HuH-7.5 (cell line): ENCODE data around the gene PCDHB9.
"Not testable (repeated sequence)": the region's sequence is repeated elsewhere in the genome, so short reads cannot be mapped to it uniquely, and the experiment has no call there.

Experiments used
- DNase-seq: peaks from one replicate; pipeline ENCODE4 v3.0.0; 2011; ENCODE audit warnings: low spot score

PCDHB9 gene

GRCh38 chr5:141188682-141189081 lies 1.7 kb downstream of the PCDHB9 start:
- DNase-seq: not testable (repeated sequence)

GRCh38 chr5:141189131-141189530 lies 2.2 kb downstream of the PCDHB9 start:
- DNase-seq: not testable (repeated sequence)

GRCh38 chr5:141192110-141192725 lies 5.3 kb downstream of the PCDHB9 start, which contains the start of gene PCDHB10:
PCDHB10 (plus strand) TSS chr5:141192353; CDS start chr5:141192553, 200 bp downstream.
- peak; percentile 83 for DNase-seq

GRCh38 chr5:141194332-141194731 lies 7.4 kb downstream of the PCDHB9 start:
- not testable (repeated sequence) for DNase-seq

GRCh38 chr5:141196363-141196762 lies 9.4 kb downstream of the PCDHB9 start:
- DNase-seq: no peak

- peak; percentile 59 for DNase-seq
These were observed 12.6 kb downstream of the PCDHB9 start, which contains the start of gene PCDHB11 for GRCh38 chr5:141199359-141200235. PCDHB11 (plus strand) TSS chr5:141199627; CDS start chr5:141199775, 148 bp downstream.

GRCh38 chr5:141201126-141201525 lies 14.2 kb downstream of the PCDHB9 start:
- DNase-seq: not testable (repeated sequence)

- not testable (repeated sequence) for DNase-seq
These were observed 14.7 kb downstream of the PCDHB9 start for GRCh38 chr5:141201646-141202045.

GRCh38 chr5:141208478-141208877 lies 21.5 kb downstream of the PCDHB9 start, which contains the start of gene PCDHB12:
PCDHB12 (plus strand) TSS chr5:141208719; CDS start chr5:141208908, 189 bp downstream.
- DNase-seq: no peak

GRCh38 chr5:141210281-141210680 lies 23.3 kb downstream of the PCDHB9 start:
- DNase-seq: not testable (repeated sequence)

- DNase-seq: not testable (repeated sequence)
These were observed 23.9 kb downstream of the PCDHB9 start for GRCh38 chr5:141210849-141211248.

GRCh38 chr5:141213656-141214339 lies 26.8 kb downstream of the PCDHB9 start, which contains the start of gene PCDHB13:
PCDHB13 (plus strand) TSS chr5:141213919; CDS start chr5:141214124, 205 bp downstream.
- DNase-seq: peak; percentile 58

- DNase-seq: not testable (repeated sequence)
These were observed 27.6 kb downstream of the PCDHB9 start for GRCh38 chr5:141214583-141214982.

GRCh38 chr5:141215504-141215903 lies 28.5 kb downstream of the PCDHB9 start:
- not testable (repeated sequence) for DNase-seq

- DNase-seq: not testable (repeated sequence)
These were observed 29.1 kb downstream of the PCDHB9 start for GRCh38 chr5:141216035-141216434.

GRCh38 chr5:141223112-141223783 lies 36.3 kb downstream of the PCDHB9 start, which contains the start of gene PCDHB14:
PCDHB14 (plus strand) TSS chr5:141223343; CDS start chr5:141223506, 163 bp downstream.
- DNase-seq: no peak

GRCh38 chr5:141224844-141225243 lies 37.9 kb downstream of the PCDHB9 start:
- DNase-seq: not testable (repeated sequence)

- not testable (repeated sequence) for DNase-seq
These were observed 38.5 kb downstream of the PCDHB9 start for GRCh38 chr5:141225421-141225820.

- DNase-seq: no peak
These were observed 47.2 kb downstream of the PCDHB9 start for GRCh38 chr5:141234109-141234667.

- not testable (repeated sequence) for DNase-seq
These were observed 49.0 kb downstream of the PCDHB9 start for GRCh38 chr5:141235922-141236321.
